EL (cell line): ENCODE data around the gene RSPH1.

Experiments
- DNase-seq: peaks from one replicate; pipeline ENCODE4 v3.0.0-alpha.2; 2016

Gene RSPH1

GRCh38 chr21:42530167-42530518 is 34.1 kb upstream of the RSPH1 start:
- no peak for DNase-seq

DNA sequence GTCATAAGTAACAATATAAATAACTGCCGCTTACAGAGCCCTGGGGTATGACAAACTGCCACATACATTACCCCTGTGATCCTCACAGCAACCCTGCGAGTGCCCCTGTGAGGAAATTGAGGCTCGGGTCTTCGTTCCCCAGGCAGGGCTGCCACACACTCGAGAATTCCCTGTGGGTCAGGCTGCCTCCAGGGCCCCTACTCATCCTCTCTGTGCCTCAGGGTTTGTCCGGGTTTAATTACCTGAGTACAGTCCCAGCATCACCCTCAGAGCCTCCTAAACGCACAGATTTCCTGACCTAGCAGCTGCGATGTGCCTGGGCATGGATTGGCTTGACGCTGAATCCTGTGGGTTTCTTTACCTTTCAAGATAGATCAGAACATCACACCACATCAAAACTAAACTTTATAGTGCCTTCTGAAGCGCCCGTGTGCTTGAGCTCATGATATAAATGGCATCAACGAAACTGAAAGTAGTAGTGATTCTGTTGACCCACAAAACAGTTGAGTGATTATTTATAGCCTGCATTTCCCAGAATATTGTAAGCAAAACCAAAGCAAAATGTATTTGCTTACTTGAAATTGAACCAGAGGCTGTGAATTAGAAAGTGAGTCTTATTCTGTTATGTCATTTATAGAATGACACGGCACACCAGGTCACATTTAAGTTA is 31.6 kb upstream of the RSPH1 start:
- DNase-seq = no peak

DNA sequence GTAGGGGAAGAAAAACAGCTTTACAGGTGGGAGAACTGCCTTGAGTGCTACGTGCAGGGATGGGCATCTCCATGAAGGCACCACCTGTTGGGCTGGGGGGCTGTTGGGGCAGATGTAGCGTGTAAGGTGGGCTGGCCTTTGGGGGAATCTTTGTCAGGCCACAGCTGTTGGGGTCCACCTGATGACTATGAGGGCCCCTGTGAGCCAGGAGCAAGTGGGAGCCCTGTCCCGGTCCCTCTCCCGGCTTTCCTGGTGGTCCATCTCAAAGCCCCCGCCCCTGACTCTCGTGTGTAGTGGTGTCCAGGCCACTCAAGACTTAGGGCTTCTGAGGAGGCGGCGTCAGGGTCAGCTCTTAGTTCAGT is 31.1 kb upstream of the RSPH1 start:
- no peak for DNase-seq

GRCh38 chr21:42526379-42526727 is 30.3 kb upstream of the RSPH1 start:
- DNase-seq = no peak

GRCh38 chr21:42525676-42526378 is 29.8 kb upstream of the RSPH1 start:
- DNase-seq = no peak

- DNase-seq = no peak
Measured at GRCh38 chr21:42525029-42525581, 29.1 kb upstream of the RSPH1 start.

GRCh38 chr21:42524341-42525028 is 28.5 kb upstream of the RSPH1 start:
- DNase-seq = no peak

DNA sequence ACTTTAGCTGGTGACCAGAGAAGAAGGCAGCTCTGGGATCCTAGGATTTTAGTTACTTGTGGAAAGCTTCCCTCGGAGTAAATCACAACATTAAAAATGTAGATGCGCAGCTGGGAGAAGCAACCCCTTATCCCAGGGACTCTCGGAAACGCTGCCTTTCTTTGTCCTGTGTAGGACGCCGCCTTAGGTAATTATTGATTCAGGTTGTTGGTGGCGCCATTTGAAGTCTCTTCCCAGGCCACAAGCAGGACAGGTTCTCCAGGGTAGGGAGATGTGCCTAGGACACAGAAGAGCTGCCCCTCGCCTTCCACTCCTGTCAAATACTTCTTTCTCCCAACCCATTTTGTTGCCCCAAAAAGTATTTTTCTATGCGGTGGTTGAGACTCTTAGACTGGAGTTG is 27.9 kb upstream of the RSPH1 start:
- no peak for DNase-seq

GRCh38 chr21:42523211-42523610 is 27.2 kb upstream of the RSPH1 start:
- no peak for DNase-seq

DNA sequence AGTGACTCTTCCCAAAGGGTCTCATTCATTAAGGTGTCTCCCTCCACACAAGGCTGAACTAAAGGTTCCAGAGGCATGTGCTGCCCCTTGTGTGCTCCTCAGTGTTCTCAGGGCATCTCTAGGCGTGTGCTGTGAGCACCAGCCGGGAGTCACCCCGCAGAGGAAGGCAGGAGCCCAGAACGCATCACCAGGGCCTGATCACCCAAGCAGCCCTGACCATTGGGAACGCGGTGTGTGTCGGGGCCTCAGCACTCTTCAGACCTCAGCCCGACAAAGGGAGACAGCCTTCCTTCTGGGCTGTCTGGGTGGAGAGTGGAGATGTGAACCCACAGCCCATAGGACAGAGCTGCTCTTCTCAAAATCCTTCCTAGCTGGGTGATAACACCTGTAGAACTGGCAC is 26.7 kb upstream of the RSPH1 start:
- DNase-seq = no peak

GRCh38 chr21:42522271-42522670 is 26.2 kb upstream of the RSPH1 start:
- no peak for DNase-seq

DNA sequence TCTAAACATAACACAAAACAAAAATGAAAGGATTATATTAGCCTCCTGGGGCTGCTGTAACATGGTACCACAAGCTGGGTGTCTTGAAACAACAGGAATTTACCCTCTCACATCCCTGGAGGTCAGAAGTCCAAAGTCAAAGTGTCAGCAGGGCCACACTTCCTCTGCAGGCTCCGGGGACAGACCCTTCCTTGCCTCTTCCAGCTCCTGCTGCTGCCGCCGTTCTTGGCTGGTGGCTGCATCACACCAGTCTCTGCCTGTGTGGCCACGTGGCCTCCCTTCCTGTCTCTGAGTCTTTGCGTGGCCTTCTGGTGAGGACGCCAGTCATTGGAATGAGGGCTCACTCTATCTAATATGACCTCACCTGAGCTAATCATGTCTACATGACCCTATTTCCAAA is 25.8 kb upstream of the RSPH1 start:
- DNase-seq = no peak

DNA sequence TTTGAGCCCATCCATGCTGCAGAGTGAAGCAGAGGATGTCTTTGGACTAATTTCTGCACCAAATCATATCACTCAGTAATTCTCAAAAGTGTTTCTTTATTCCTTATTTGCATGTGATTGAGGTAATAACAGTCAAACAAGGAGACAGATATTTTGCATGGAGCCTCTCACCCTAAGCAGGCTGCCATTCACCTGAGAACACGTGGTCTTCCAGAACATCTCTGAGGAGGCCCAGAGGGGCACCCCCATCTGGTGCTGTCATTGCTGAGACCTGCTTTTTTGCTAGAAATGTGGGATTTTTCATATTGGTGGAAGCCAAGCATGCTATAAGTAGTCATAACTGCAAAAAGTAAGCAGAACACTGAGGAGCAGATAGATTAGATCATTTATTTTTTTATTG is 25.4 kb upstream of the RSPH1 start:
- no peak for DNase-seq

GRCh38 chr21:42520628-42521253 is 24.7 kb upstream of the RSPH1 start:
- DNase-seq = no peak

DNA sequence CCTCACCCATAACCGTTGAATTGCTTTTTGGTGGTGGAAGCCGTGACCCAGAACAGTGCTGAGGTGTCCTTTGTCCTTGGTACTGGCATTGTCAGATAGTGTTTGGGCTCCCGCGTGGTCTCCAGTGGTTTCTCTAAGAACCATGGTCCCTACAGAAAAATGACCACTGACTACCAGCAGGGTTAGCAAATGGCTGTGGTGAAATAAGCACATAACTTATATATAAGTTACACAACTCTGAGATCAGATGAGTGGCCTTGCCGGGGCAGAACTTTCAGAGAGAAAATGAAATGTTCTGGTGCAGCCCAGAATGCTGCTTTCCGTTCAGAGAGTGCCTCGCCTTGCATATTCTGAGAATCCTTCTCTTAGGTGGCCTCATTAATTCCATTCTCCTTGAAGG is 22.6 kb upstream of the RSPH1 start:
- DNase-seq = no peak

DNA sequence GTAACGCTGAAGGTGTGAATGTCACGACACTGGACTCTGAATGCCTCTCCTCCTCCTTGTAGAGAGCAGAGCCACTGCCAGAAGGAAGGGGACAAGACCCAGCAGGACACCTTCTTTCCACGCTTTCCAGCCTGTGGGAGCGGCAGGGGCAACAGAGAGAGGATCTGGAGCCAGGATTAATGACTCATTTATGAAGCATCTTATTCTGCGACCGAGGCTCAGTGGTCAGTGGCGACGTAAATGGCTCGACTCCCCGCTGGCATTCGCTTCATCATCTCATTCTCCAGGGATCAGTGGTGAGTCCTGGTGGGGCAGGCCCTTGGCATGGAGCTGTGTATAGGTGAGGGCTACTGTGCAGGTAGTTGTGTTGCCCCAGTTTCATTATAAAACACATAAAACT is 22.2 kb upstream of the RSPH1 start:
- DNase-seq = peak; percentile 81

DNA sequence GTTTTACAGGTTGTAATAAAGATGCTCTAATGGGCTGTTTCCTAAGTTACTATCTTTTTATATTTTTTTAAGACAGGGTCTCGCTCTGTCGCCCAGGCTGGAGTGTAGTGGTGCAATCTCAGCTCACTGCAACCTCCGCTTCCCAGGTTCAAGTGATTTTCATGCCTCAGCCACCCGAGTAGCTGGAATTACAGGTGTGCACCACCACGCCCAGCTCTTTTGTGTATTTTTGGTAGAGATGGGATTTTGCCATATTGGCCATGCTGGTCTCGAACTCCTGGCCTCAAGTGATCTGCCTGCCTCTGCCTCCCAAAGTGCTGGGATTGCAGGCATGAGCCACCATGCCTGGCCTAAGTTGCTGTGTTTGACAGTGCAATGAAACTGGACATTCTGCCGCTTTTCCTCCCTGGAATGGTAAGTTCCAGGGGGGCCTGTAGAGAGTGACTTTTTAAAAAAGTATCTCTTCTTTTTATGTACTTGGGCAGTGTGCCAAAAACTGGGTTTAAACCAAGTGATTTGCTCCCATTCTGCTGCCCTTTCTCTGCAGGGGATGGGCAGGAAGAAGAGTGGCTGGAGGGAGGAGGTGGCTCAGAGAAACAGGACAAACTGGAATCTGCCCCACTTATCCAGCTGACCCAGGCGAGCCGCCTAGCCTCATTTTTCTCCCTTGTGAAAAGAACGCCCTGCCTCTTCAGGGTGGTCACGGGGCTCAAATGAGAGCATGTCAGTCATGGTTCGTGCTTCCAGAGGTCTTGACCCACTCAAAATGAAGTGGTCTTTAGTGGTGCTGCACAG is 19.9 kb upstream of the RSPH1 start:
- DNase-seq = peak; percentile 29

DNA sequence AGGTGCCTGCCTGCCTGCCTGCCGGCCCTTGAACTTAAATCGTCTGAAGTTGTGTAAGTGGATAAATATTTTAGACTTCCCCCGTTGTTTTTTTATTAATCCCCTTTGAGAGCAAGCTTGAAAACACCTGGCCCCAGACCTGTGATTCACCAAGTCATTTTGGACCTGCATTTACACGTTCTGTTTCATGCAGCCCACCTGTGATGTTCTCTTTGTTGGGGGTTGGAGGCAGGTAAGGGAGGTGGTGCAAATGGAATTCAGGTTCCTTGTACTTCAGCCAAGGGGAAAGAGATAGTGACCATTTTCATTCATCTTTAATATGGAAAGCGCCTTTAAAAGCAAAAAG is 18.8 kb upstream of the RSPH1 start:
- no peak for DNase-seq

GRCh38 chr21:42513985-42514882 is 18.2 kb upstream of the RSPH1 start:
- DNase-seq = peak; percentile 19

GRCh38 chr21:42513151-42513984 is 17.3 kb upstream of the RSPH1 start, which contains the start of gene SLC37A1:
TSS of gene SLC37A1 (plus strand) at chr21:42513852. CDS start at chr21:42518455, 4,603 bp downstream.
- no peak for DNase-seq
